Panc1 (cell line): ENCODE results near the gene TAMM41. TPM values are rescaled to one million over a fixed set of nuclear protein-coding genes. Genes with fewer than 3 reads are reported as not detected.

ENCODE experiments used
- ATAC-seq: fragments of 200-7000 bp; cut with Tn5 transposase; 2 replicates; pipeline ENCODE4 v1.9.1; 2020; ENCODE audit warnings: mild to moderate bottlenecking, moderate library complexity
- BruUV-seq: library from RNA; stranded (reverse); fragments of 400-500 nt; replicated peaks from 2 replicates; lab custom pipeline; 2021; lab: Mats Ljungman, UMichigan
- CTCF ChIA-PET: fragments of 300-600 bp; sonication (Branson Sonifier 250); formaldehyde crosslinking; loops from one replicate; lab custom pipeline; 2022; ENCODE audit warnings: antibody characterized with exemption; lab: Charles Lee
- POLR2A ChIA-PET: fragments of 300-600 bp; sonication (Branson Sonifier 250); formaldehyde crosslinking; loops from one replicate; lab custom pipeline; 2022; ENCODE audit warnings: antibody characterized with exemption; lab: Charles Lee
- DNase-seq: peaks from one replicate; pipeline ENCODE4 v3.0.0-alpha.2; 2010; ENCODE audit warnings: low read depth, low spot score
- H3K27ac ChIP-seq: 2 replicates; pipeline ENCODE4 v1.5.1; 2011; ENCODE audit warnings: mild to moderate bottlenecking, low read length, inconsistent platforms
- H3K27me3 ChIP-seq: fragments of 200-500 bp; sonication (Bioruptor generic); 2 replicates; pipeline ENCODE4 v1.6.0; 2014; ENCODE audit warnings: low read length, inconsistent platforms; ENCODE audit not compliant: control insufficient read depth, insufficient read depth
- H3K36me3 ChIP-seq: fragments of 200-500 bp; sonication (Bioruptor generic); 2 replicates; pipeline ENCODE4 v1.5.1; 2014; ENCODE audit warnings: inconsistent platforms, mild to moderate bottlenecking, low read length, moderate library complexity; ENCODE audit not compliant: control insufficient read depth, insufficient read depth
- H3K4me1 ChIP-seq: 2 replicates; pipeline ENCODE4 v1.5.1; 2011; ENCODE audit warnings: inconsistent platforms, mild to moderate bottlenecking, low read length, moderate library complexity; ENCODE audit not compliant: control insufficient read depth, insufficient read depth
- H3K4me3 ChIP-seq, 2 experiments: 2 replicates each; pipeline ENCODE4 v1.5.1; 2011 to 2012; ENCODE audit warnings: low read depth in 2 of 2, low read length in 2 of 2, mild to moderate bottlenecking in 2 of 2, inconsistent platforms in 1 of 2, moderate library complexity in 1 of 2
- H3K9me3 ChIP-seq: fragments of 200-500 bp; sonication (Bioruptor generic); 2 replicates; pipeline ENCODE4 v1.5.1; 2014; ENCODE audit warnings: low read depth, mild to moderate bottlenecking, inconsistent platforms, low read length, moderate library complexity; ENCODE audit not compliant: control insufficient read depth, insufficient read depth
- POLR2AphosphoS5 ChIP-seq: IDR thresholded peaks from 2 replicates; pipeline ENCODE4 v1.6.1; 2012; ENCODE audit warnings: mild to moderate bottlenecking, low read depth, low read length, moderate library complexity
- REST ChIP-seq, 2 experiments: IDR thresholded peaks; 2 replicates each; pipeline ENCODE4 v1.6.1; 2011 to 2012; ENCODE audit warnings: low read depth in 2 of 2, control low read depth in 1 of 2, low read length in 1 of 2, mild to moderate bottlenecking in 1 of 2, moderate library complexity in 1 of 2; ENCODE audit not compliant: insufficient read depth in 1 of 2
- SIN3A ChIP-seq: IDR thresholded peaks from 2 replicates; pipeline ENCODE4 v1.6.1; 2012; ENCODE audit warnings: low read depth, mild to moderate bottlenecking, low read length, moderate library complexity, borderline replicate concordance; ENCODE audit not compliant: insufficient read depth
- TCF7L2 ChIP-seq: IDR thresholded peaks from 2 replicates; pipeline ENCODE4 v1.6.1; 2011; ENCODE audit warnings: mild to moderate bottlenecking, low read depth, low read length, inconsistent platforms
- in situ Hi-C: cut with HindIII; loops from 2 replicates; pipeline ENCODE4 v1.10.0; 2016; ENCODE audit warnings: low sequenced_read_pairs, low pct_unique_long_range_greater_than_20kb
- intact Hi-C: fragments of 100-400 bp; cut with micrococcal nuclease; formaldehyde crosslinking; loops from one replicate; pipeline ENCODE4 v1.10.0; 2022; ENCODE audit not compliant: unreplicated experiment
- total RNA-seq: library from RNA; stranded (reverse); gene quantifications from one replicate; pipeline ENCODE4 v1.2.1, GENCODE V29; 2021; ENCODE audit not compliant: unreplicated experiment
- TF ChIP-seq, protein P1 (sequence below): fragments of 450-650 bp; IDR thresholded peaks from 2 replicates; pipeline ENCODE4 v1.5.1; 2017; ENCODE audit warnings: mild to moderate bottlenecking

Gene TAMM41
- total RNA-seq, 1 experiment from 2014 or later, result 10.8 TPM

DNA sequence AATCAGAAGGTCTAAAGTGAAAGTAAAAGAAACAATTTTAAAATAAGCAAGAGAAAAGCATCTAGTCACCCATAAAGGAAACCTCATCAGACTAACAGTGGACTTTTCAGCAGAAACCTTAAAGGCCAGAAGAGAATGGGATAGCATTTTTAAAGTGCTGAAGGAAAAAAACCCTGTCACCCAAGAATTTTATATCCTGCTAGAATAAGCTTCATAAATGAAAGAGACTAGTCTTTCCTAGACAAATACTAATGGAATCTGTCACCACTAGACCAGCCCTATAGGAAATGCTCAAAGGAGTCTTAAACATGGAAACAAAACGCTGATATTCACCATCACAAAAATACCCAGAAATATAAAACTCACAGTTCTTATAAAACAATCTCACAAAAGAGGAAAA is 46.9 kb downstream of the TAMM41 start:
- Histone ChIP-seq H3K27ac (no peak overlapping the region), H3K9me3 (no peaks in the 10 kb centered on the region), H3K4me1 (no peaks in the 10 kb centered on the region), H3K4me3 (no peak overlapping the region), H3K36me3 (no peaks in the 10 kb centered on the region), H3K27me3 (no peaks in the 10 kb centered on the region)
- no TSS peak for BruUV-seq
- in situ Hi-C loops, result no loop called here
- TF ChIP-seq POLR2AphosphoS5 (no peak), TCF7L2 (no peak), SIN3A (no peak), REST (IDR thresholded peaks at IDR 0.05; ENCODE audit: insufficient read depth in 1 of 2, low read depth in 2 of 2, low read length in 1 of 2) (no peak)
- TF ChIP-seq, protein P1, sequence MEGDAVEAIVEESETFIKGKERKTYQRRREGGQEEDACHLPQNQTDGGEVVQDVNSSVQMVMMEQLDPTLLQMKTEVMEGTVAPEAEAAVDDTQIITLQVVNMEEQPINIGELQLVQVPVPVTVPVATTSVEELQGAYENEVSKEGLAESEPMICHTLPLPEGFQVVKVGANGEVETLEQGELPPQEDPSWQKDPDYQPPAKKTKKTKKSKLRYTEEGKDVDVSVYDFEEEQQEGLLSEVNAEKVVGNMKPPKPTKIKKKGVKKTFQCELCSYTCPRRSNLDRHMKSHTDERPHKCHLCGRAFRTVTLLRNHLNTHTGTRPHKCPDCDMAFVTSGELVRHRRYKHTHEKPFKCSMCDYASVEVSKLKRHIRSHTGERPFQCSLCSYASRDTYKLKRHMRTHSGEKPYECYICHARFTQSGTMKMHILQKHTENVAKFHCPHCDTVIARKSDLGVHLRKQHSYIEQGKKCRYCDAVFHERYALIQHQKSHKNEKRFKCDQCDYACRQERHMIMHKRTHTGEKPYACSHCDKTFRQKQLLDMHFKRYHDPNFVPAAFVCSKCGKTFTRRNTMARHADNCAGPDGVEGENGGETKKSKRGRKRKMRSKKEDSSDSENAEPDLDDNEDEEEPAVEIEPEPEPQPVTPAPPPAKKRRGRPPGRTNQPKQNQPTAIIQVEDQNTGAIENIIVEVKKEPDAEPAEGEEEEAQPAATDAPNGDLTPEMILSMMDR, result no peak
- ATAC-seq, result no peak
- ChIA-PET POLR2A (no interaction called here), CTCF (no interaction called here)
- DNase-seq, result no peak
- intact Hi-C loops, result loop anchor here (10.0 kb wide), 1 partner anchor 425 kb away; no protein-coding TSS in a partner anchor

DNA sequence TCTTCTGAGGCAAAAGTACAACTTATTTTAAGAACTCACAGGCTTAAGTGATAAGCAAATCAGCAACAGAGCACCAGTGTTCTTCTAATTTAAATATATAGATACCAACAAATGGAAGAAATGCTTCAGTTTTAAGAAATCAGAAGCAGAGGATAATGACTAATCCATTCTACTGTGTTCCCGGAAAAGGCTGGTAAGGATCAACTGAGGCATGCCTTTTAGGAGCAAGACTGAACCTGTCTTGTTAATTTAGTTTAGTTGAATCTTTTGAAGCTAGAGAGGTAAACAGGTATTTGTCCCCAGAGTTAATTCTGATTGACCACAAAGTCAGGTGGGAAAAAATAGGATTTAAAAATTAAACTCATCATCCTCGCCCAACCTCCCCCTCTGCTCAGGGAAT is 51.8 kb downstream of the TAMM41 start:
- DNase-seq, result no peak
- in situ Hi-C loops, result no loop called here
- no peak for ATAC-seq
- Histone ChIP-seq H3K36me3 (no peaks in the 10 kb centered on the region; the same call in 1 of the 2 replicates), H3K27me3 (no peaks in the 10 kb centered on the region), H3K27ac (no peak overlapping the region), H3K4me1 (no peaks in the 10 kb centered on the region), H3K4me3 (no peak overlapping the region), H3K9me3 (no peaks in the 10 kb centered on the region)
- TF ChIP-seq, protein P1, result no peak
- ChIA-PET POLR2A (no interaction called here), CTCF (no interaction called here)
- intact Hi-C loops, result no loop called here
- BruUV-seq, result no TSS peak
